CD14-positive monocyte (primary cell): ENCODE results near the gene FXYD2. TPM values are rescaled to one million over a fixed set of nuclear protein-coding genes. Genes with fewer than 3 reads are reported as not detected.

Experiments
- DNase-seq, 3 donors: peaks; one replicate each; pipeline ENCODE4 v3.0.0-alpha.2; 2011 to 2022
- H2AFZ ChIP-seq: 2 replicates; pipeline ENCODE4 v1.6.0; 2012; ENCODE audit warnings: mild to moderate bottlenecking, low read depth, low read length, inconsistent platforms; ENCODE audit not compliant: insufficient read depth, poor library complexity, severe bottlenecking
- H3K27ac ChIP-seq, 2 donors: 1 replicate in 1 of 2; 2 replicates in 1 of 2; pipeline ENCODE4 v1.5.1; 2012 to 2013; ENCODE audit warnings: low read length in 2 of 2, control low read depth in 1 of 2, inconsistent platforms in 1 of 2, low read depth in 1 of 2, mild to moderate bottlenecking in 1 of 2
- H3K27me3 ChIP-seq, 2 donors: one replicate each; pipeline versions ENCODE4 v1.6.0 to v1.6.1; 2011 to 2013; ENCODE audit warnings: low read length in 2 of 2; ENCODE audit not compliant: control insufficient read depth in 2 of 2, insufficient read depth in 2 of 2
- H3K36me3 ChIP-seq, 2 donors: replicated peaks in 1 of 2; 1 replicate in 1 of 2; 2 replicates in 1 of 2; pipeline versions ENCODE4 v1.5.1 to v1.6.1; 2012 to 2013; ENCODE audit warnings: low read length in 2 of 2, control low read depth in 1 of 2, inconsistent platforms in 1 of 2, mild to moderate bottlenecking in 1 of 2; ENCODE audit not compliant: insufficient read depth in 2 of 2, control insufficient read depth in 1 of 2
- H3K4me1 ChIP-seq, 2 donors: 1 replicate in 1 of 2; 2 replicates in 1 of 2; pipeline versions ENCODE4 v1.5.1 to v1.6.1; 2012 to 2013; ENCODE audit warnings: low read length in 2 of 2, control low read depth in 1 of 2, inconsistent platforms in 1 of 2, mild to moderate bottlenecking in 1 of 2, moderate library complexity in 1 of 2; ENCODE audit not compliant: insufficient read depth in 2 of 2, control insufficient read depth in 1 of 2
- H3K4me2 ChIP-seq: replicated peaks from 2 replicates; pipeline ENCODE3; 2012; ENCODE audit warnings: low read length, moderate library complexity, mild to moderate bottlenecking; ENCODE audit not compliant: poor library complexity, severe bottlenecking; ENCODE audit errors: extremely low read depth
- H3K4me3 ChIP-seq, 3 experiments: fragments of 200-600 bp in 1 of 3; sonication (generic) in 1 of 3; replicated peaks in 1 of 3; 1 replicate in 2 of 3; 2 replicates in 1 of 3; pipeline ENCODE4 v1.5.1; 2011 to 2013; ENCODE audit warnings: low read length in 3 of 3, mild to moderate bottlenecking in 3 of 3, control low read depth in 2 of 3, low read depth in 2 of 3, inconsistent platforms in 1 of 3, moderate library complexity in 1 of 3
- H3K79me2 ChIP-seq: 2 replicates; pipeline ENCODE4 v1.6.0; 2012; ENCODE audit warnings: mild to moderate bottlenecking, control low read depth, inconsistent platforms, low read length, moderate library complexity; ENCODE audit not compliant: insufficient read depth
- H3K9ac ChIP-seq: 2 replicates; pipeline ENCODE4 v1.6.0; 2017; ENCODE audit warnings: low read length, mild to moderate bottlenecking; ENCODE audit not compliant: insufficient read depth, poor library complexity, severe bottlenecking
- H3K9me3 ChIP-seq, 2 donors: replicated peaks in 1 of 2; 1 replicate in 1 of 2; 2 replicates in 1 of 2; pipeline versions ENCODE4 v1.5.1 to v1.6.1; 2012 to 2013; ENCODE audit warnings: low read length in 2 of 2, control low read depth in 1 of 2; ENCODE audit not compliant: control insufficient read depth in 1 of 2, insufficient read depth in 1 of 2
- H4K20me1 ChIP-seq: 2 replicates; pipeline ENCODE4 v1.6.0; 2012; ENCODE audit warnings: mild to moderate bottlenecking, low read length, control low read depth, moderate library complexity; ENCODE audit not compliant: insufficient read depth
- H3K27ac Mint-ChIP-seq, 7 donors: one replicate each; pipeline ENCODE4 v1.8.0; 2020; ENCODE audit warnings: mild to moderate bottlenecking in 7 of 7, mixed read lengths in 7 of 7, moderate library complexity in 6 of 7, inconsistent platforms in 2 of 7
- H3K27me3 Mint-ChIP-seq, 3 donors: one replicate each; pipeline ENCODE4 v1.8.0; 2021 to 2022; ENCODE audit warnings: low read depth in 3 of 3, mild to moderate bottlenecking in 3 of 3, mixed read lengths in 3 of 3, moderate library complexity in 3 of 3, inconsistent platforms in 1 of 3
- H3K36me3 Mint-ChIP-seq, 2 donors: one replicate each; pipeline ENCODE4 v1.8.0; 2020; ENCODE audit warnings: mixed read lengths in 2 of 2, inconsistent platforms in 1 of 2, mild to moderate bottlenecking in 1 of 2
- H3K4me1 Mint-ChIP-seq: one replicate; pipeline ENCODE4 v1.8.0; 2020; ENCODE audit warnings: mild to moderate bottlenecking, mixed read lengths
- H3K4me3 Mint-ChIP-seq, 2 donors: one replicate each; pipeline ENCODE4 v1.8.0; 2020; ENCODE audit warnings: mild to moderate bottlenecking in 2 of 2, mixed read lengths in 2 of 2, moderate library complexity in 1 of 2
- H3K9me3 Mint-ChIP-seq, 7 donors: one replicate each; pipeline ENCODE4 v1.8.0; 2020 to 2022; ENCODE audit warnings: mixed read lengths in 7 of 7, mild to moderate bottlenecking in 6 of 7, moderate library complexity in 6 of 7, inconsistent platforms in 2 of 7
- CTCF ChIP-seq: fragments of 200-600 bp; IDR thresholded peaks from one replicate; pipeline ENCODE4 v1.8.0; 2022; ENCODE audit warnings: antibody characterized with exemption, mild to moderate bottlenecking
- WGBS: methylation state at CpG from one replicate; pipeline ENCODE4 v1.1.5; 2013; ENCODE audit warnings: missing lambda C conversion rate; ENCODE audit not compliant: insufficient coverage; 5-methylcytosine and 5-hydroxymethylcytosine counted together
- intact Hi-C, 2 donors: fragments of 100-400 bp; cut with micrococcal nuclease; formaldehyde crosslinking; loops; one replicate each; pipeline versions ENCODE4 v1.15.0 to v1.15.1; 2023
- polyA plus RNA-seq, 3 donors: library from polyadenylated mRNA; depleted of rRNA in 1 of 3; unstranded in 2 of 3; stranded (reverse) in 1 of 3; fragments of 300-500 nt in 2 of 3; fragments of >200 nt in 1 of 3; fragmentation: Illumina TruSeq in 2 of 3; gene quantifications; 1 replicate in 2 of 3; 2 replicates in 1 of 3; pipeline ENCODE4 v1.2.3, GENCODE V29; 2012 to 2021

Gene FXYD2
- polyA plus RNA-seq, 3 donors: 0.96 to 4.4 (median 2.5) TPM

GRCh38 chr11:117789241-117789640 lies 35.3 kb downstream of the FXYD2 start:
- Histone ChIP-seq H3K4me3 (no peak overlapping the region), H3K79me2 (no peaks in the 10 kb centered on the region), H3K27ac (no peak overlapping the region), H3K9ac (no peak overlapping the region), H3K36me3 (no peaks in the 10 kb centered on the region), H3K27me3 (peaks cover 9 to 32% of the 10 kb centered on the region in 2 donors), H3K9me3 (no peaks in the 10 kb centered on the region), H2AFZ (no peak overlapping the region), H4K20me1 (no peaks in the 10 kb centered on the region), H3K4me2 (no peak overlapping the region), H3K4me1 (no peaks in the 10 kb centered on the region)
- Mint-ChIP-seq H3K4me3 (no peak overlapping the region), H3K4me1 (no peaks in the 10 kb centered on the region), H3K36me3 (no peaks in the 10 kb centered on the region), H3K27me3 (peaks cover 35 to 56% (median 42%) of the 10 kb centered on the region in 3 donors), H3K27ac (no peak overlapping the region), H3K9me3 (peaks cover 0 to 4% (median 0%) of the 10 kb centered on the region in 7 donors)
- intact Hi-C loops: no loop called here
- no peak for TF ChIP-seq CTCF
- 90% methylated on average over 4 of the region's 4 CpGs for WGBS
- DNase-seq: no peak

GRCh38 chr11:117786135-117786870 lies 38.2 kb downstream of the FXYD2 start:
- Mint-ChIP-seq H3K36me3 (no peaks in the 10 kb centered on the region), H3K9me3 (peaks cover 0 to 2% (median 0%) of the 10 kb centered on the region in 7 donors), H3K27me3 (peaks cover 21 to 42% (median 23%) of the 10 kb centered on the region in 3 donors), H3K27ac (peak overlapping the region in 1 of 7 donors; percentile 4), H3K4me1 (no peaks in the 10 kb centered on the region), H3K4me3 (peak overlapping the region in 1 of 2 donors; percentile 3)
- H3K36me3 ChIP-seq: no peaks in the 10 kb centered on the region
- H3K9ac ChIP-seq: no peak overlapping the region
- H3K79me2 ChIP-seq: no peaks in the 10 kb centered on the region
- peaks cover 0 to 16% of the 10 kb centered on the region in 2 donors for H3K27me3 ChIP-seq
- intact Hi-C loops: no loop called here
- H3K4me2 ChIP-seq: no peak overlapping the region
- H3K9me3 ChIP-seq: no peaks in the 10 kb centered on the region
- TF ChIP-seq CTCF: no peak
- no peaks in the 10 kb centered on the region for H3K4me1 ChIP-seq
- H4K20me1 ChIP-seq: no peaks in the 10 kb centered on the region
- 65% methylated on average over 4 of the region's 14 CpGs for WGBS
- no peak overlapping the region for H2AFZ ChIP-seq
- no peak overlapping the region for H3K4me3 ChIP-seq
- DNase-seq: no peak
- no peak overlapping the region for H3K27ac ChIP-seq
